Loucy (cell line): ENCODE results near the gene WDCP.

Source experiments
- H2AFZ ChIP-seq: fragments of 200-600 bp; sonication (generic); 2 replicates; pipeline ENCODE4 v1.6.0; 2016; ENCODE audit warnings: antibody characterized with exemption, mild to moderate bottlenecking, low read length, moderate library complexity
- H3F3A ChIP-seq: fragments of 200-600 bp; 2 replicates; pipeline ENCODE4 v1.6.0; 2016; ENCODE audit warnings: antibody characterized with exemption, low read depth, mild to moderate bottlenecking
- H3K27me3 ChIP-seq: fragments of 200-600 bp; sonication (generic); 2 replicates; pipeline ENCODE4 v1.6.1; 2014; ENCODE audit warnings: low read length, mild to moderate bottlenecking; ENCODE audit not compliant: insufficient read depth, poor library complexity, severe bottlenecking
- H3K36me3 ChIP-seq: fragments of 200-600 bp; sonication (generic); 2 replicates; pipeline ENCODE4 v1.6.1; 2016; ENCODE audit warnings: low read length; ENCODE audit not compliant: insufficient read depth
- H3K4me1 ChIP-seq: fragments of 200-600 bp; sonication (generic); 2 replicates; pipeline ENCODE4 v1.5.1; 2014; ENCODE audit warnings: low read length, mild to moderate bottlenecking; ENCODE audit not compliant: insufficient read depth, poor library complexity, severe bottlenecking
- H3K4me2 ChIP-seq: fragments of 200-600 bp; sonication (generic); 2 replicates; pipeline ENCODE4 v1.6.0; 2014; ENCODE audit warnings: antibody characterized with exemption, low read length, low read depth, mild to moderate bottlenecking; ENCODE audit not compliant: poor library complexity, severe bottlenecking
- H3K4me3 ChIP-seq: fragments of 200-600 bp; sonication (generic); 2 replicates; pipeline ENCODE4 v1.5.1; 2014; ENCODE audit warnings: low read length, mild to moderate bottlenecking, mixed read lengths; ENCODE audit not compliant: poor library complexity, severe bottlenecking
- H3K79me2 ChIP-seq: fragments of 200-600 bp; sonication (generic); 2 replicates; pipeline ENCODE4 v1.6.1; 2014; ENCODE audit warnings: low read length; ENCODE audit not compliant: insufficient read depth
- H3K9ac ChIP-seq: fragments of 200-600 bp; sonication (generic); 2 replicates; pipeline ENCODE4 v1.6.0; 2014; ENCODE audit warnings: mild to moderate bottlenecking, low read depth, low read length, moderate library complexity; ENCODE audit not compliant: poor library complexity, severe bottlenecking
- H3K9me2 ChIP-seq: fragments of 200-600 bp; sonication (generic); replicated peaks from 2 replicates; pipeline ENCODE4 v1.6.1; 2016; ENCODE audit warnings: low read depth, low read length, mixed read lengths
- H3K9me3 ChIP-seq: fragments of 200-600 bp; sonication (generic); 2 replicates; pipeline ENCODE4 v1.6.1; 2014; ENCODE audit warnings: mild to moderate bottlenecking, antibody characterized with exemption, low read length, low read depth; ENCODE audit not compliant: insufficient read depth
- H4K20me1 ChIP-seq: fragments of 200-600 bp; sonication (generic); 2 replicates; pipeline ENCODE4 v1.6.0; 2014; ENCODE audit warnings: antibody characterized with exemption, low read length, mild to moderate bottlenecking; ENCODE audit not compliant: insufficient read depth, poor library complexity, severe bottlenecking
- CTCF ChIP-seq: fragments of 200-600 bp; sonication (generic); conservative IDR thresholded peaks from 2 replicates; pipeline ENCODE4 v1.5.1; 2014; ENCODE audit warnings: mild to moderate bottlenecking, antibody characterized with exemption, low read length
- EZH2phosphoT487 ChIP-seq: fragments of 200-600 bp; IDR thresholded peaks from 2 replicates; pipeline ENCODE4 v1.6.1; 2018; ENCODE audit warnings: antibody characterized with exemption, mild to moderate bottlenecking, moderate library complexity, borderline replicate concordance

The WDCP gene

GRCh38 chr2:24007693-24008092, 39.5 kb downstream of the WDCP start:
- TF ChIP-seq CTCF = no peak
- TF ChIP-seq EZH2phosphoT487 = no peak
- no peaks in the 10 kb centered on the region for H3K79me2 ChIP-seq
- no peak overlapping the region for H2AFZ ChIP-seq
- no peaks in the 10 kb centered on the region for H3K27me3 ChIP-seq
- H4K20me1 ChIP-seq = no peaks in the 10 kb centered on the region
- H3K36me3 ChIP-seq = no peaks in the 10 kb centered on the region
- H3K9me2 ChIP-seq = no peaks in the 10 kb centered on the region
- H3K4me2 ChIP-seq = no peak overlapping the region
- H3K4me3 ChIP-seq = no peak overlapping the region
- peaks cover 8% of the 10 kb centered on the region for H3K4me1 ChIP-seq
- H3K9ac ChIP-seq = no peak overlapping the region
- H3K9me3 ChIP-seq = no peaks in the 10 kb centered on the region
- no peaks in the 10 kb centered on the region for H3F3A ChIP-seq

GRCh38 chr2:23994567-23994966, 52.6 kb downstream of the WDCP start:
- H3K27me3 ChIP-seq = no peaks in the 10 kb centered on the region
- H2AFZ ChIP-seq = no peak overlapping the region
- H3K4me1 ChIP-seq = no peaks in the 10 kb centered on the region
- H3K9me3 ChIP-seq = no peaks in the 10 kb centered on the region
- peaks cover 7% of the 10 kb centered on the region; the same call in 1 of the 2 replicates for H3K36me3 ChIP-seq
- H3K4me3 ChIP-seq = no peak overlapping the region
- no peak overlapping the region for H3K9ac ChIP-seq
- H3K4me2 ChIP-seq = no peak overlapping the region
- H3F3A ChIP-seq = no peaks in the 10 kb centered on the region
- TF ChIP-seq EZH2phosphoT487 = no peak
- TF ChIP-seq CTCF = no peak
- H3K9me2 ChIP-seq = no peaks in the 10 kb centered on the region
- no peaks in the 10 kb centered on the region for H4K20me1 ChIP-seq
- H3K79me2 ChIP-seq = no peaks in the 10 kb centered on the region

GRCh38 chr2:23993736-23994269, 53.4 kb downstream of the WDCP start:
- no peak overlapping the region for H3K9ac ChIP-seq
- no peak overlapping the region for H3K4me2 ChIP-seq
- H3K9me2 ChIP-seq = no peaks in the 10 kb centered on the region
- H3K79me2 ChIP-seq = no peaks in the 10 kb centered on the region
- H2AFZ ChIP-seq = no peak overlapping the region
- no peaks in the 10 kb centered on the region for H3K9me3 ChIP-seq
- H3K4me3 ChIP-seq = no peak overlapping the region
- peaks cover 7% of the 10 kb centered on the region; the same call in 1 of the 2 replicates for H3K36me3 ChIP-seq
- H3K27me3 ChIP-seq = no peaks in the 10 kb centered on the region
- no peaks in the 10 kb centered on the region for H3F3A ChIP-seq
- TF ChIP-seq CTCF (no peak), EZH2phosphoT487 (no peak)
- no peaks in the 10 kb centered on the region for H4K20me1 ChIP-seq
- H3K4me1 ChIP-seq = no peaks in the 10 kb centered on the region
